Stimulated activated CD4-positive, alpha-beta T cell treated with anti-CD3 and anti-CD28 coated beads, Interleukin-1b, Interleukin-23, amount 100 ng/mL, for 24 hours (primary cell): ENCODE data around the gene KIF5A.
A peak's percentile ranks its signal among the peaks of the same experiment; 100 is the strongest.
"Not testable (repeated sequence)": the region's sequence is repeated elsewhere in the genome, so short reads cannot be mapped to it uniquely, and the experiment has no call there.

Experiments used
- DNase-seq, 4 experiments: peaks; one replicate each; pipeline ENCODE4 v3.0.0-alpha.2; 2020; ENCODE audit warnings: low read depth in 4 of 4, low spot score in 1 of 4

Gene KIF5A

GRCh38 chr12:57549909-57550640 lies at the start of gene KIF5A:
Gene KIF5A (plus strand): TSS chr12:57550044. CDS start chr12:57550272, 228 bp downstream.
- peak in 3 of 4 experiments; percentile 23 to 42 (median 26) for DNase-seq

GRCh38 chr12:57500213-57500612 lies 49.6 kb upstream of the KIF5A start:
- DNase-seq, result no peak

GRCh38 chr12:57502311-57502969 lies 47.4 kb upstream of the KIF5A start:
- not testable (repeated sequence) for DNase-seq

- DNase-seq, result not testable (repeated sequence)
These were observed 43.3 kb upstream of the KIF5A start for GRCh38 chr12:57506541-57506940.

GRCh38 chr12:57507796-57508195 lies 42.0 kb upstream of the KIF5A start:
- not testable (repeated sequence) for DNase-seq

- DNase-seq, result no peak
These were observed 38.7 kb upstream of the KIF5A start for GRCh38 chr12:57511161-57511560.

GRCh38 chr12:57511588-57512325 lies 38.1 kb upstream of the KIF5A start:
- DNase-seq, result no peak

GRCh38 chr12:57512665-57513064 lies 37.2 kb upstream of the KIF5A start:
- no peak for DNase-seq

- DNase-seq, result no peak
These were observed 36.6 kb upstream of the KIF5A start for GRCh38 chr12:57513266-57513665.

- not testable (repeated sequence) for DNase-seq
These were observed 36.2 kb upstream of the KIF5A start for GRCh38 chr12:57513677-57514076.

- not testable (repeated sequence) for DNase-seq
These were observed 35.6 kb upstream of the KIF5A start for GRCh38 chr12:57514246-57514645.

GRCh38 chr12:57514720-57515407 lies 35.0 kb upstream of the KIF5A start:
- DNase-seq, result no peak

- DNase-seq, result no peak
These were observed 34.4 kb upstream of the KIF5A start for GRCh38 chr12:57515408-57515933.

GRCh38 chr12:57515934-57516541 lies 33.8 kb upstream of the KIF5A start:
- no peak for DNase-seq

- no peak for DNase-seq
These were observed 33.2 kb upstream of the KIF5A start for GRCh38 chr12:57516617-57517153.

GRCh38 chr12:57517187-57517586 lies 32.7 kb upstream of the KIF5A start:
- no peak for DNase-seq

GRCh38 chr12:57517718-57518117 lies 32.1 kb upstream of the KIF5A start:
- DNase-seq, result not testable (repeated sequence)

- no peak for DNase-seq
These were observed 31.5 kb upstream of the KIF5A start for GRCh38 chr12:57518176-57518919.

GRCh38 chr12:57518920-57519795 lies 30.7 kb upstream of the KIF5A start:
- DNase-seq, result no peak
